SK-N-SH (cell line): ENCODE data around the gene KNDC1. TPM values are rescaled to one million over a fixed set of nuclear protein-coding genes. Genes with fewer than 3 reads are reported as not detected.

Experiments
- CTCF ChIA-PET: fragments of 300-600, 350-600 bp; formaldehyde crosslinking; extraction: SDS; loops from one replicate; lab custom pipeline; 2021; lab: Yijun Ruan, JAX
- POLR2A ChIA-PET: fragments of 350-600 bp; sonication (Branson Sonifier 250); formaldehyde crosslinking; extraction: SDS; loops from one replicate; lab custom pipeline; 2020; ENCODE audit warnings: antibody characterized with exemption, inconsistent platforms; lab: Yijun Ruan, JAX
- DNase-seq: peaks from one replicate; pipeline ENCODE4 v3.0.0; 2012
- H2AFZ ChIP-seq: fragments of 200-600 bp; sonication (generic); 2 replicates; pipeline ENCODE4 v1.8.1; 2016; ENCODE audit warnings: antibody characterized with exemption, mild to moderate bottlenecking, low read depth
- H3F3A ChIP-seq: fragments of 200-600 bp; sonication (generic); replicated peaks from 2 replicates; pipeline ENCODE3; 2016; ENCODE audit warnings: antibody characterized with exemption, mild to moderate bottlenecking; ENCODE audit not compliant: insufficient read depth
- H3K27ac ChIP-seq, 2 experiments: fragments of 200-500 bp in 1 of 2; fragments of 200-600 bp in 1 of 2; sonication (Bioruptor generic) in 1 of 2; sonication (generic), shearing (Covaris generic) in 1 of 2; 2 replicates each; pipeline versions ENCODE4 v1.5.1 to v1.6.1; 2014 to 2016; ENCODE audit warnings: low read depth in 2 of 2, inconsistent platforms in 1 of 2, low read length in 1 of 2, mild to moderate bottlenecking in 1 of 2, mixed read lengths in 1 of 2
- H3K27me3 ChIP-seq: fragments of 200-600 bp; sonication (generic), shearing (Covaris generic); 2 replicates; pipeline ENCODE4 v1.6.1; 2016; ENCODE audit warnings: mixed run types; ENCODE audit not compliant: insufficient read depth
- H3K36me3 ChIP-seq, 2 experiments: fragments of 200-500 bp in 1 of 2; fragments of 200-600 bp in 1 of 2; sonication (Bioruptor generic) in 1 of 2; sonication (generic) in 1 of 2; replicated peaks in 1 of 2; 2 replicates each; pipeline versions ENCODE3 to v1.5.1; 2014 to 2016; ENCODE audit warnings: low read length in 1 of 2, mild to moderate bottlenecking in 1 of 2; ENCODE audit not compliant: insufficient read depth in 2 of 2, control insufficient read depth in 1 of 2
- H3K4me1 ChIP-seq, 2 experiments: fragments of 200-500 bp in 1 of 2; fragments of 200-600 bp in 1 of 2; sonication (Bioruptor generic) in 1 of 2; sonication (generic), shearing (Covaris generic) in 1 of 2; 2 replicates each; pipeline versions ENCODE4 v1.5.1 to v1.6.1; 2014 to 2016; ENCODE audit warnings: low read depth in 1 of 2, low read length in 1 of 2, mixed run types in 1 of 2; ENCODE audit not compliant: insufficient read depth in 2 of 2, control insufficient read depth in 1 of 2
- H3K4me2 ChIP-seq: fragments of 200-600 bp; sonication (generic), shearing (Covaris generic); 2 replicates; pipeline ENCODE4 v1.6.1; 2017; ENCODE audit warnings: mixed run types
- H3K4me3 ChIP-seq, 2 experiments: fragments of 200-500 bp in 1 of 2; fragments of 200-600 bp in 1 of 2; sonication (Bioruptor generic) in 1 of 2; sonication (generic), shearing (Covaris generic) in 1 of 2; 2 replicates each; pipeline versions ENCODE4 v1.5.1 to v1.8.1; 2014 to 2016; ENCODE audit warnings: low read depth in 2 of 2, inconsistent platforms in 1 of 2, low read length in 1 of 2, mild to moderate bottlenecking in 1 of 2, mixed read lengths in 1 of 2, moderate library complexity in 1 of 2
- H3K79me2 ChIP-seq: fragments of 200-600 bp; sonication (generic); 2 replicates; pipeline ENCODE4 v1.8.1; 2017; ENCODE audit warnings: mild to moderate bottlenecking; ENCODE audit not compliant: insufficient read depth
- H3K9ac ChIP-seq: fragments of 200-600 bp; sonication (generic); 2 replicates; pipeline ENCODE4 v1.6.1; 2017; ENCODE audit warnings: mixed run types
- H3K9me2 ChIP-seq: fragments of 200-600 bp; sonication (generic); 2 replicates; pipeline ENCODE4 v1.6.1; 2017; ENCODE audit warnings: mixed run types
- H3K9me3 ChIP-seq: fragments of 200-600 bp; sonication (generic); 2 replicates; pipeline ENCODE4 v1.6.1; 2017; ENCODE audit warnings: mixed run types, mild to moderate bottlenecking, moderate library complexity
- H4K20me1 ChIP-seq: fragments of 200-600 bp; sonication (generic); 2 replicates; pipeline ENCODE4 v1.6.1; 2017; ENCODE audit warnings: mild to moderate bottlenecking, mixed run types; ENCODE audit not compliant: insufficient read depth
- EZH2phosphoT487 ChIP-seq: fragments of 200-600 bp; sonication (generic); IDR thresholded peaks from 2 replicates; pipeline ENCODE4 v1.6.1; 2017; ENCODE audit warnings: low read depth, mixed run types, mild to moderate bottlenecking, antibody characterized with exemption, moderate library complexity, borderline replicate concordance
- FOSL2 ChIP-seq: IDR thresholded peaks from 2 replicates; pipeline ENCODE4 v1.4.0; 2012; ENCODE audit warnings: low read depth, mild to moderate bottlenecking, moderate library complexity, borderline replicate concordance
- FOXJ3 ChIP-seq: sonication (generic); formaldehyde crosslinking; IDR thresholded peaks from 2 replicates; pipeline ENCODE4 v1.5.1; 2020; ENCODE audit warnings: mild to moderate bottlenecking, missing genetic modification reagents
- GABPA ChIP-seq: IDR thresholded peaks from 2 replicates; pipeline ENCODE4 v1.4.0; 2012; ENCODE audit warnings: low read depth, mild to moderate bottlenecking
- GATA2 ChIP-seq: sonication (generic); formaldehyde crosslinking; IDR thresholded peaks from 2 replicates; pipeline ENCODE4 v1.5.0; 2020; ENCODE audit warnings: mild to moderate bottlenecking, missing genetic modification reagents
- JUND ChIP-seq: IDR thresholded peaks from 2 replicates; pipeline ENCODE4 v1.4.0; 2012
- MEF2A ChIP-seq: IDR thresholded peaks from 2 replicates; pipeline ENCODE4 v1.4.0; 2012; ENCODE audit warnings: low read depth, borderline replicate concordance
- MXI1 ChIP-seq: IDR thresholded peaks from 2 replicates; pipeline ENCODE4 v1.6.1; 2012; ENCODE audit warnings: mild to moderate bottlenecking, low read depth, low read length, improper control_type of control experiment
- NFIC ChIP-seq: IDR thresholded peaks from 2 replicates; pipeline ENCODE4 v1.4.0; 2012; ENCODE audit warnings: borderline replicate concordance
- RFX5 ChIP-seq: IDR thresholded peaks from 2 replicates; pipeline ENCODE4 v1.6.1; 2012; ENCODE audit warnings: mild to moderate bottlenecking, improper control_type of control experiment, low read length
- TCF12 ChIP-seq: IDR thresholded peaks from 2 replicates; pipeline ENCODE4 v1.4.0; 2012
- TEAD4 ChIP-seq: IDR thresholded peaks from 2 replicates; pipeline ENCODE4 v1.4.0; 2012; ENCODE audit warnings: mild to moderate bottlenecking, borderline replicate concordance; ENCODE audit not compliant: insufficient read depth
- YY1 ChIP-seq: IDR thresholded peaks from 2 replicates; pipeline ENCODE4 v1.4.0; 2012; ENCODE audit warnings: low read depth, mild to moderate bottlenecking
- WGBS: methylation state at CpG from one replicate; pipeline ENCODE4 v1.1.6; 2017; ENCODE audit warnings: low lambda C conversion rate; 5-methylcytosine and 5-hydroxymethylcytosine counted together
- polyA plus RNA-seq, 3 experiments: library from polyadenylated mRNA; depleted of rRNA; stranded (reverse); fragments of >200 nt; gene quantifications; 2 replicates each; pipeline ENCODE4 v1.2.3, GENCODE V29; 2012
- TF ChIP-seq, protein P1 (sequence below): IDR thresholded peaks from 2 replicates; pipeline ENCODE4; 2012
- TF ChIP-seq, protein P2 (sequence below): fragments of 150-350 bp; IDR thresholded peaks from 2 replicates; pipeline ENCODE4 v1.6.1; 2017; ENCODE audit warnings: antibody characterized with exemption, low read length, low read depth, borderline replicate concordance
- TF ChIP-seq, protein P3 (sequence below): IDR thresholded peaks from 2 replicates; pipeline ENCODE4 v1.4.0; 2012; ENCODE audit warnings: low read depth, borderline replicate concordance
- TF ChIP-seq, protein P4 (sequence below): fragments of 150-350 bp; IDR thresholded peaks from 2 replicates; pipeline ENCODE4 v1.6.1; 2016; ENCODE audit warnings: mild to moderate bottlenecking, low read depth, low read length
- TF ChIP-seq, protein P5 (sequence below): fragments of 200-600 bp; sonication (generic); IDR thresholded peaks from 2 replicates; pipeline ENCODE4 v1.6.1; 2017; ENCODE audit warnings: antibody characterized with exemption, mild to moderate bottlenecking, moderate library complexity
- TF ChIP-seq, protein P6 (sequence below): IDR thresholded peaks from 2 replicates; pipeline ENCODE4 v1.4.0; 2012; ENCODE audit warnings: low read depth

KNDC1 gene
- polyA plus RNA-seq, 1 of the 3 experiments (the other 2 are of a cell fraction) = 1.4 TPM

DNA sequence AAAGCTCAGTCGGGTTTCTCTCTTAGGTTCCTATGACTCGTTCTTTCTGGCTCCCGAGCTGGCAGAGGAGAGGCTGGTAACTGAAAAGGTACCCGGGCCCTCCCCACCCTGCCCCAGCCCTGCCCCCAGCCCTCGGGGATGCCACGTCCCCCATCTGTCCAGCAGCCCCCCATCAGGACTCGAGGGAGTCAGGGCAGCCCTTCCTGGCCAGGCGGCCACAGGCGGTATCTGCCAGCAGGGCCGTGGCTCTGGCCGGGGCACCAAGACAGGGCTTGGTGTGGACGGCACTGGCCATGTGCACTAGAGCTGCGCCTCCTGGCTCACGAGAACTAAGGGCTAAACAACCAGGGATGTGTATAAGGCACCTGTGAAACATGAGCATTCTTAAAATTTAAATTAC lies 29.7 kb downstream of the KNDC1 start:
- no peaks in the 10 kb centered on the region for H3K9me3 ChIP-seq
- no peaks in the 10 kb centered on the region for H3K36me3 ChIP-seq
- no peaks in the 10 kb centered on the region for H3K4me1 ChIP-seq
- H3K4me2 ChIP-seq = no peak overlapping the region
- no peak for DNase-seq
- ChIA-PET CTCF (no interaction called here), POLR2A (no interaction called here)
- no peak overlapping the region for H2AFZ ChIP-seq
- no peaks in the 10 kb centered on the region; the same call in 1 of the 2 replicates for H3K27me3 ChIP-seq
- TF ChIP-seq FOSL2 (no peak), RFX5 (no peak), NFIC (no peak), FOXJ3 (no peak), JUND (no peak), GATA2 (CRISPR knock-in tag) (no peak)
- TF ChIP-seq, protein P1, sequence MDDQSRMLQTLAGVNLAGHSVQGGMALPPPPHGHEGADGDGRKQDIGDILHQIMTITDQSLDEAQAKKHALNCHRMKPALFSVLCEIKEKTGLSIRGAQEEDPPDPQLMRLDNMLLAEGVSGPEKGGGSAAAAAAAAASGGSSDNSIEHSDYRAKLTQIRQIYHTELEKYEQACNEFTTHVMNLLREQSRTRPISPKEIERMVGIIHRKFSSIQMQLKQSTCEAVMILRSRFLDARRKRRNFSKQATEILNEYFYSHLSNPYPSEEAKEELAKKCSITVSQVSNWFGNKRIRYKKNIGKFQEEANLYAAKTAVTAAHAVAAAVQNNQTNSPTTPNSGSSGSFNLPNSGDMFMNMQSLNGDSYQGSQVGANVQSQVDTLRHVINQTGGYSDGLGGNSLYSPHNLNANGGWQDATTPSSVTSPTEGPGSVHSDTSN = no peak
- TF ChIP-seq, protein P2, sequence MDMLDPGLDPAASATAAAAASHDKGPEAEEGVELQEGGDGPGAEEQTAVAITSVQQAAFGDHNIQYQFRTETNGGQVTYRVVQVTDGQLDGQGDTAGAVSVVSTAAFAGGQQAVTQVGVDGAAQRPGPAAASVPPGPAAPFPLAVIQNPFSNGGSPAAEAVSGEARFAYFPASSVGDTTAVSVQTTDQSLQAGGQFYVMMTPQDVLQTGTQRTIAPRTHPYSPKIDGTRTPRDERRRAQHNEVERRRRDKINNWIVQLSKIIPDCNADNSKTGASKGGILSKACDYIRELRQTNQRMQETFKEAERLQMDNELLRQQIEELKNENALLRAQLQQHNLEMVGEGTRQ = no peak
- no peaks in the 10 kb centered on the region for H3K79me2 ChIP-seq
- no peak overlapping the region for H3K4me3 ChIP-seq
- no peak overlapping the region for H3K27ac ChIP-seq
- H3K9ac ChIP-seq = no peak overlapping the region
- WGBS = 33% methylated on average over 8 of the region's 14 CpGs
- H3F3A ChIP-seq = no peaks in the 10 kb centered on the region
- H4K20me1 ChIP-seq = no peaks in the 10 kb centered on the region
- H3K9me2 ChIP-seq = no peaks in the 10 kb centered on the region

DNA sequence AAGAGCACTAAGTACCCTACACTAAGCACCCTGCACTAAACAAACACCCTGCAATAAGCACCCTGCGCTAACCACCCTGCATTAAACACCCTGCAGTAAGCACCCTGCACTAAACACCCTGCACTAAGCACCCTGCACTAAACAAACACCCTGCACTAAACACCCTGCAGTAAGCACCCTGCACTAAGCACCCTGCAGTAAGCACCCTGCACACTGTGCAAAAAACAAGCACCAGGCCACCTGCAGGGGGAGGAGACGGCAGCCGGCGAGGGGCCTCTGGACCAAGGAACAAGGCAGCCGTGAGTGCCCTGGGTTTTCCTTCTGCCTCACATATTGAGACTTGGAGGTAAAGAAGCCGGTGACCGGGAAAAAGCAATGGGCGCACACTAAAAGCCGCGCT lies 30.2 kb downstream of the KNDC1 start:
- no peaks in the 10 kb centered on the region for H3K36me3 ChIP-seq
- no peaks in the 10 kb centered on the region; the same call in 1 of the 2 replicates for H3K27me3 ChIP-seq
- H3K9me3 ChIP-seq = no peaks in the 10 kb centered on the region
- ChIA-PET POLR2A (no interaction called here), CTCF (no interaction called here)
- H3F3A ChIP-seq = no peaks in the 10 kb centered on the region
- H3K4me3 ChIP-seq = no peak overlapping the region
- no peaks in the 10 kb centered on the region for H3K4me1 ChIP-seq
- H2AFZ ChIP-seq = no peak overlapping the region
- TF ChIP-seq, protein P1 = no peak
- TF ChIP-seq FOSL2 (no peak), EZH2phosphoT487 (no peak), FOXJ3 (no peak), GABPA (no peak), MXI1 (no peak), TCF12 (no peak), TEAD4 (no peak), MEF2A (no peak), YY1 (no peak)
- TF ChIP-seq, protein P3, sequence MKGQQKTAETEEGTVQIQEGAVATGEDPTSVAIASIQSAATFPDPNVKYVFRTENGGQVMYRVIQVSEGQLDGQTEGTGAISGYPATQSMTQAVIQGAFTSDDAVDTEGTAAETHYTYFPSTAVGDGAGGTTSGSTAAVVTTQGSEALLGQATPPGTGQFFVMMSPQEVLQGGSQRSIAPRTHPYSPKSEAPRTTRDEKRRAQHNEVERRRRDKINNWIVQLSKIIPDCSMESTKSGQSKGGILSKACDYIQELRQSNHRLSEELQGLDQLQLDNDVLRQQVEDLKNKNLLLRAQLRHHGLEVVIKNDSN = no peak
- TF ChIP-seq, protein P4, sequence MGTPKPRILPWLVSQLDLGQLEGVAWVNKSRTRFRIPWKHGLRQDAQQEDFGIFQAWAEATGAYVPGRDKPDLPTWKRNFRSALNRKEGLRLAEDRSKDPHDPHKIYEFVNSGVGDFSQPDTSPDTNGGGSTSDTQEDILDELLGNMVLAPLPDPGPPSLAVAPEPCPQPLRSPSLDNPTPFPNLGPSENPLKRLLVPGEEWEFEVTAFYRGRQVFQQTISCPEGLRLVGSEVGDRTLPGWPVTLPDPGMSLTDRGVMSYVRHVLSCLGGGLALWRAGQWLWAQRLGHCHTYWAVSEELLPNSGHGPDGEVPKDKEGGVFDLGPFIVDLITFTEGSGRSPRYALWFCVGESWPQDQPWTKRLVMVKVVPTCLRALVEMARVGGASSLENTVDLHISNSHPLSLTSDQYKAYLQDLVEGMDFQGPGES = no peak
- TF ChIP-seq, protein P5, sequence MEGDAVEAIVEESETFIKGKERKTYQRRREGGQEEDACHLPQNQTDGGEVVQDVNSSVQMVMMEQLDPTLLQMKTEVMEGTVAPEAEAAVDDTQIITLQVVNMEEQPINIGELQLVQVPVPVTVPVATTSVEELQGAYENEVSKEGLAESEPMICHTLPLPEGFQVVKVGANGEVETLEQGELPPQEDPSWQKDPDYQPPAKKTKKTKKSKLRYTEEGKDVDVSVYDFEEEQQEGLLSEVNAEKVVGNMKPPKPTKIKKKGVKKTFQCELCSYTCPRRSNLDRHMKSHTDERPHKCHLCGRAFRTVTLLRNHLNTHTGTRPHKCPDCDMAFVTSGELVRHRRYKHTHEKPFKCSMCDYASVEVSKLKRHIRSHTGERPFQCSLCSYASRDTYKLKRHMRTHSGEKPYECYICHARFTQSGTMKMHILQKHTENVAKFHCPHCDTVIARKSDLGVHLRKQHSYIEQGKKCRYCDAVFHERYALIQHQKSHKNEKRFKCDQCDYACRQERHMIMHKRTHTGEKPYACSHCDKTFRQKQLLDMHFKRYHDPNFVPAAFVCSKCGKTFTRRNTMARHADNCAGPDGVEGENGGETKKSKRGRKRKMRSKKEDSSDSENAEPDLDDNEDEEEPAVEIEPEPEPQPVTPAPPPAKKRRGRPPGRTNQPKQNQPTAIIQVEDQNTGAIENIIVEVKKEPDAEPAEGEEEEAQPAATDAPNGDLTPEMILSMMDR = no peak
- TF ChIP-seq, protein P6, sequence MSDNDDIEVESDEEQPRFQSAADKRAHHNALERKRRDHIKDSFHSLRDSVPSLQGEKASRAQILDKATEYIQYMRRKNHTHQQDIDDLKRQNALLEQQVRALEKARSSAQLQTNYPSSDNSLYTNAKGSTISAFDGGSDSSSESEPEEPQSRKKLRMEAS = no peak
- no peak for DNase-seq
- no peaks in the 10 kb centered on the region for H3K9me2 ChIP-seq
- no peak overlapping the region for H3K9ac ChIP-seq
- WGBS = 67% methylated on average over 10 of the region's 10 CpGs
- no peaks in the 10 kb centered on the region for H3K79me2 ChIP-seq
- H4K20me1 ChIP-seq = no peaks in the 10 kb centered on the region
- no peak overlapping the region for H3K4me2 ChIP-seq
- H3K27ac ChIP-seq = no peak overlapping the region
